ENCODE results near the gene MPV17.

DNA sequence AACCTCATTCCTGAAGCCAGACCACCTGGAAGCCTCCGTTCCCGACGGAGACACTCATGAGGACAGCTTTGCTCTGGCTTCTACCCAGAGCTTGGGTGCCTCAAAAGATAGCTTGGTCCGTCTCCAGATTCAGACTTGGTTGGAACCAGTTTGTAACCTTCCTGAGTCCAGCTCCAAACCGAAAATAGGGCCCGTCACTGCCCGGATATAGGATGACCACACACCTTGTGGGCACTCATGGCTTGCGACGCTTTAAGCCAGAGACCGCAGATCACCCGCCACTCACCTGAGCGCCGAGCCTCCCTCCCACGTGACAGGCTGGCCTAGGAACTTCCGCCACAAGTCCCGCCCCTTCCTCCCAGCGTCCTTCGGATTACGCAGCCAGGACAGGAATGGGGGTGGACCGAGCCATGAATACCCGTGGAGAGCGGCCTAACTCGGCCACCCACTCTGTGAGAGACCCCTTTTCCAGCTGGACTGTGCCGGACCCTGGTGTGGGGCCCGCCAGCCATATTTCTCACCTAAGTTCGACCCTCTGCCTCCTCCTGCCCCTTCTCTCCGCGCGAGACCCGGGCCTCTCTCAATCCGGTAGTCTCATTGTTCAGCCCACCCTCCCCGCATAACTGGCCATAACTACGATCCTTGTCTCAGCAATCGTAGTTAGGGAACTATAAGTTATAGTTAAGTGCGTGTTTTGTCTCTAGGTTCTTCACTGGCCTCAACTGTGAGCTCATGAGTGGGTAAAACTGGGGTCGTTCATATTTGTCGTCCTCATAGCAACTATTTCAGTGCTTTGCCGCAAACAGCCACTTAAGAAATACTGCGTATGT lies at the start of gene MPV17:
- TF ChIP-seq CTCF (IDR thresholded peaks at IDR 0.05) (no peak), SMAD3 (CRISPR knock-in tag; IDR thresholded peaks at IDR 0.05; ENCODE audit: borderline replicate concordance) (no peak; the same call in 1 of the 2 replicates), ZNF138 (CRISPR knock-in tag; conservative IDR thresholded peaks at IDR 0.05) (no peak), FOXK1 (CRISPR knock-in tag; IDR thresholded peaks at IDR 0.05) (peak; percentile 90)
